ENCODE results near the gene BRSK2.

DNA sequence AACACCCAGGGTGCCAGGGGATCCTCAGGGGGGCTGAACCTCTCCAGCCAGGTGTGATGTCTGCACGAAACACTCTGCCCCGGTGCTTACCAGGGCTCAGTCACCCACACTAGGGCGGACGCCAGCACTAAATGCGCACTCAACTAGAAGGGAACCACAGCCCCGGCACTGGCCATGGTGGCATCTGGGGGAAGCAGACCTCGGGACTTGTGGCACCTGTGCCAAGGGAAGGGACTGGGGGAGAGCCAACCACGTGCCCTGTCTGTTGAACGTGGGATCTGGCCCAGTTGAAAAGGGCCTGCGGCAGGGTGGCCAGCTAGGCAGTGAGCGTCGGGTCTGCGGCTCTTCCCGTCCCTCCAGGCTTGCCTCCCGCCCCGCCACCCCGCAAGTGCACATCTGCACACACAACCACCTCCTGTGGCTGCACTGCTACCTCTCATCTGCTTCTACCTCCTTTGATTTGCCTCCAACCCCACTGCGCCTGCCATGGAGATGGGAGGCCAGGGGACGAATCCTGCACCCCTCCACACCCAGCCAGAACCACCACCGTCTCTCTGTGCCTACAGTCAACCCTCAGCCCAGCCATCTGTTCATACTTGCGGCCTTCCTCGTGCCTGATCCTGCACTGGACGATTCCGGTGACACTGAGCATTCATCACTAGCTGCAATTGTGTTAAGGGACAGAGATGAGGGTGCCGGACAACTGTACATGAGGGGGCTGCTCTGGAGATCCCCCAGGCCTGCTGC lies 111.9 kb downstream of the BRSK2 start:
- TF ChIP-seq, protein P1, sequence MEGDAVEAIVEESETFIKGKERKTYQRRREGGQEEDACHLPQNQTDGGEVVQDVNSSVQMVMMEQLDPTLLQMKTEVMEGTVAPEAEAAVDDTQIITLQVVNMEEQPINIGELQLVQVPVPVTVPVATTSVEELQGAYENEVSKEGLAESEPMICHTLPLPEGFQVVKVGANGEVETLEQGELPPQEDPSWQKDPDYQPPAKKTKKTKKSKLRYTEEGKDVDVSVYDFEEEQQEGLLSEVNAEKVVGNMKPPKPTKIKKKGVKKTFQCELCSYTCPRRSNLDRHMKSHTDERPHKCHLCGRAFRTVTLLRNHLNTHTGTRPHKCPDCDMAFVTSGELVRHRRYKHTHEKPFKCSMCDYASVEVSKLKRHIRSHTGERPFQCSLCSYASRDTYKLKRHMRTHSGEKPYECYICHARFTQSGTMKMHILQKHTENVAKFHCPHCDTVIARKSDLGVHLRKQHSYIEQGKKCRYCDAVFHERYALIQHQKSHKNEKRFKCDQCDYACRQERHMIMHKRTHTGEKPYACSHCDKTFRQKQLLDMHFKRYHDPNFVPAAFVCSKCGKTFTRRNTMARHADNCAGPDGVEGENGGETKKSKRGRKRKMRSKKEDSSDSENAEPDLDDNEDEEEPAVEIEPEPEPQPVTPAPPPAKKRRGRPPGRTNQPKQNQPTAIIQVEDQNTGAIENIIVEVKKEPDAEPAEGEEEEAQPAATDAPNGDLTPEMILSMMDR (IDR thresholded peaks at IDR 0.05), result no peak
- TF ChIP-seq EP300 (IDR thresholded peaks at IDR 0.05), result no peak

Data from upper lobe of left lung (tissue), 4 donors.